ENCODE results near the gene SPRN.

The SPRN gene

GRCh38 chr10:133448120-133448519 lies 23.7 kb upstream of the SPRN start:
- Histone ChIP-seq H3K4ac (ENCODE audit: low read depth, low read length) (no peak overlapping the region), H3K27me3 (ENCODE audit: insufficient read depth, low read length, poor library complexity) (no peaks in the 10 kb centered on the region), H3K23ac (ENCODE audit: low read length) (no peak overlapping the region), H2AK5ac (ENCODE audit: low read length) (no peak overlapping the region), H2BK15ac (replicated peaks; ENCODE audit: low read depth) (no peak overlapping the region), H2BK120ac (ENCODE audit: low read depth, low read length) (no peak overlapping the region), H4K8ac (ENCODE audit: low read depth, low read length) (no peak overlapping the region), H2BK5ac (ENCODE audit: low read length) (no peak overlapping the region), H3K36me3 (ENCODE audit: control insufficient read depth, insufficient read depth, low read length) (no peaks in the 10 kb centered on the region), H3K27ac (ENCODE audit: low read depth, low read length) (no peak overlapping the region), H3K4me1 (ENCODE audit: control insufficient read depth, low read depth, low read length) (no peaks in the 10 kb centered on the region), H3K9ac (ENCODE audit: low read length) (no peak overlapping the region), H3K4me3 (ENCODE audit: low read length) (no peak overlapping the region), H4K5ac (ENCODE audit: low read length) (no peak overlapping the region), H3K79me1 (ENCODE audit: low read length) (no peaks in the 10 kb centered on the region), H3K4me2 (ENCODE audit: low read length) (no peak overlapping the region), H3K56ac (ENCODE audit: low read length) (no peak overlapping the region), H3K18ac (ENCODE audit: low read length) (no peak overlapping the region), H3K79me2 (ENCODE audit: control insufficient read depth, insufficient read depth, low read length) (no peaks in the 10 kb centered on the region)
- no peak for DNase-seq

- no CpG with 5 or more reads among the region's 11 CpGs for WGBS (ENCODE audit: extremely low coverage, insufficient coverage, low lambda C conversion rate)
- H3K4me1 ChIP-seq (ENCODE audit: control insufficient read depth, low read depth, low read length) = no peaks in the 10 kb centered on the region
- no peak overlapping the region for H3K4me3 ChIP-seq (ENCODE audit: low read length)
- H3K79me2 ChIP-seq (ENCODE audit: control insufficient read depth, insufficient read depth, low read length) = no peaks in the 10 kb centered on the region
- H3K4me2 ChIP-seq (ENCODE audit: low read length) = no peak overlapping the region
- no peak overlapping the region for H3K9ac ChIP-seq (ENCODE audit: low read length)
- H3K36me3 ChIP-seq (ENCODE audit: control insufficient read depth, insufficient read depth, low read length) = no peaks in the 10 kb centered on the region
- H2BK15ac ChIP-seq (replicated peaks; ENCODE audit: low read depth) = no peak overlapping the region
- H3K4ac ChIP-seq (ENCODE audit: low read depth, low read length) = no peak overlapping the region
- H3K79me1 ChIP-seq (ENCODE audit: low read length) = no peaks in the 10 kb centered on the region
- no peak for DNase-seq
- no peak overlapping the region for H2BK5ac ChIP-seq (ENCODE audit: low read length)
- no peak overlapping the region for H4K8ac ChIP-seq (ENCODE audit: low read depth, low read length)
- no peaks in the 10 kb centered on the region for H3K27me3 ChIP-seq (ENCODE audit: insufficient read depth, low read length, poor library complexity)
- no peak overlapping the region for H3K56ac ChIP-seq (ENCODE audit: low read length)
- H3K27ac ChIP-seq (ENCODE audit: low read depth, low read length) = no peak overlapping the region
- no peak overlapping the region for H2AK5ac ChIP-seq (ENCODE audit: low read length)
- no peak overlapping the region for H3K23ac ChIP-seq (ENCODE audit: low read length)
- H4K5ac ChIP-seq (ENCODE audit: low read length) = no peak overlapping the region
- H3K18ac ChIP-seq (ENCODE audit: low read length) = no peak overlapping the region
- H2BK120ac ChIP-seq (ENCODE audit: low read depth, low read length) = no peak overlapping the region
These were observed 22.6 kb upstream of the SPRN start for GRCh38 chr10:133446979-133447378.

- WGBS (ENCODE audit: extremely low coverage, insufficient coverage, low lambda C conversion rate) = no CpG with 5 or more reads among the region's 80 CpGs
- no peak overlapping the region for H3K18ac ChIP-seq (ENCODE audit: low read length)
- H3K79me1 ChIP-seq (ENCODE audit: low read length) = no peaks in the 10 kb centered on the region
- no peak overlapping the region for H4K5ac ChIP-seq (ENCODE audit: low read length)
- H3K4me1 ChIP-seq (ENCODE audit: control insufficient read depth, low read depth, low read length) = no peaks in the 10 kb centered on the region
- H3K56ac ChIP-seq (ENCODE audit: low read length) = no peak overlapping the region
- H4K8ac ChIP-seq (ENCODE audit: low read depth, low read length) = no peak overlapping the region
- no peak overlapping the region for H3K27ac ChIP-seq (ENCODE audit: low read depth, low read length)
- no peak overlapping the region for H3K4ac ChIP-seq (ENCODE audit: low read depth, low read length)
- H3K23ac ChIP-seq (ENCODE audit: low read length) = no peak overlapping the region
- no peak overlapping the region for H2BK15ac ChIP-seq (replicated peaks; ENCODE audit: low read depth)
- H3K4me3 ChIP-seq (ENCODE audit: low read length) = no peak overlapping the region
- no peak overlapping the region for H2BK120ac ChIP-seq (ENCODE audit: low read depth, low read length)
- H2AK5ac ChIP-seq (ENCODE audit: low read length) = no peak overlapping the region
- H3K79me2 ChIP-seq (ENCODE audit: control insufficient read depth, insufficient read depth, low read length) = no peaks in the 10 kb centered on the region
- H3K9ac ChIP-seq (ENCODE audit: low read length) = no peak overlapping the region
- DNase-seq = no peak
- H3K27me3 ChIP-seq (ENCODE audit: insufficient read depth, low read length, poor library complexity) = no peaks in the 10 kb centered on the region
- H2BK5ac ChIP-seq (ENCODE audit: low read length) = no peak overlapping the region
- no peaks in the 10 kb centered on the region for H3K36me3 ChIP-seq (ENCODE audit: control insufficient read depth, insufficient read depth, low read length)
- H3K4me2 ChIP-seq (ENCODE audit: low read length) = no peak overlapping the region
These were observed 21.6 kb upstream of the SPRN start for GRCh38 chr10:133445751-133446708.

- H3K4me2 ChIP-seq (ENCODE audit: low read length) = no peak overlapping the region
- WGBS (ENCODE audit: extremely low coverage, insufficient coverage, low lambda C conversion rate) = no CpG with 5 or more reads among the region's 22 CpGs
- no peaks in the 10 kb centered on the region for H3K4me1 ChIP-seq (ENCODE audit: control insufficient read depth, low read depth, low read length)
- no peak overlapping the region for H3K4me3 ChIP-seq (ENCODE audit: low read length)
- H4K8ac ChIP-seq (ENCODE audit: low read depth, low read length) = no peak overlapping the region
- no peak overlapping the region for H3K56ac ChIP-seq (ENCODE audit: low read length)
- no peak overlapping the region for H2BK120ac ChIP-seq (ENCODE audit: low read depth, low read length)
- no peak overlapping the region for H3K9ac ChIP-seq (ENCODE audit: low read length)
- no peak overlapping the region for H4K5ac ChIP-seq (ENCODE audit: low read length)
- no peak overlapping the region for H2AK5ac ChIP-seq (ENCODE audit: low read length)
- no peak overlapping the region for H3K27ac ChIP-seq (ENCODE audit: low read depth, low read length)
- no peak for DNase-seq
- H3K36me3 ChIP-seq (ENCODE audit: control insufficient read depth, insufficient read depth, low read length) = no peaks in the 10 kb centered on the region
- H3K23ac ChIP-seq (ENCODE audit: low read length) = no peak overlapping the region
- H2BK15ac ChIP-seq (replicated peaks; ENCODE audit: low read depth) = no peak overlapping the region
- no peak overlapping the region for H3K4ac ChIP-seq (ENCODE audit: low read depth, low read length)
- no peak overlapping the region for H3K18ac ChIP-seq (ENCODE audit: low read length)
- no peaks in the 10 kb centered on the region for H3K79me1 ChIP-seq (ENCODE audit: low read length)
- H3K27me3 ChIP-seq (ENCODE audit: insufficient read depth, low read length, poor library complexity) = no peaks in the 10 kb centered on the region
- no peaks in the 10 kb centered on the region for H3K79me2 ChIP-seq (ENCODE audit: control insufficient read depth, insufficient read depth, low read length)
- H2BK5ac ChIP-seq (ENCODE audit: low read length) = no peak overlapping the region
These were observed 20.9 kb upstream of the SPRN start for GRCh38 chr10:133445268-133445732.

- Histone ChIP-seq H3K27me3 (ENCODE audit: insufficient read depth, low read length, poor library complexity) (no peaks in the 10 kb centered on the region), H3K23ac (ENCODE audit: low read length) (no peak overlapping the region), H3K79me1 (ENCODE audit: low read length) (no peaks in the 10 kb centered on the region), H2BK5ac (ENCODE audit: low read length) (no peak overlapping the region), H3K27ac (ENCODE audit: low read depth, low read length) (no peak overlapping the region), H3K79me2 (ENCODE audit: control insufficient read depth, insufficient read depth, low read length) (no peaks in the 10 kb centered on the region), H4K8ac (ENCODE audit: low read depth, low read length) (no peak overlapping the region), H4K5ac (ENCODE audit: low read length) (no peak overlapping the region), H3K18ac (ENCODE audit: low read length) (no peak overlapping the region), H3K56ac (ENCODE audit: low read length) (no peak overlapping the region), H3K4me2 (ENCODE audit: low read length) (no peak overlapping the region), H3K4me1 (ENCODE audit: control insufficient read depth, low read depth, low read length) (no peaks in the 10 kb centered on the region), H2BK120ac (ENCODE audit: low read depth, low read length) (no peak overlapping the region), H3K36me3 (ENCODE audit: control insufficient read depth, insufficient read depth, low read length) (no peaks in the 10 kb centered on the region), H3K4me3 (ENCODE audit: low read length) (no peak overlapping the region), H3K4ac (ENCODE audit: low read depth, low read length) (no peak overlapping the region), H2AK5ac (ENCODE audit: low read length) (no peak overlapping the region), H2BK15ac (replicated peaks; ENCODE audit: low read depth) (no peak overlapping the region), H3K9ac (ENCODE audit: low read length) (no peak overlapping the region)
- DNase-seq = no peak
- WGBS (ENCODE audit: extremely low coverage, insufficient coverage, low lambda C conversion rate) = no CpG with 5 or more reads among the region's 12 CpGs
These were observed 20.2 kb upstream of the SPRN start for GRCh38 chr10:133444342-133445267.

All from mesendoderm (in vitro differentiated cells).